ENCODE data around the gene NOTCH3. TPM values are rescaled to one million over a fixed set of nuclear protein-coding genes. Genes with fewer than 3 reads are reported as not detected.
A peak's percentile ranks its signal among the peaks of the same experiment; 100 is the strongest.

The NOTCH3 gene
- total RNA-seq, 1 experiment from 2014 or later, result 52.1 TPM

- Histone ChIP-seq H3K27me3 (ENCODE audit: control insufficient read depth, insufficient read depth, low read length) (no peaks in the 10 kb centered on the region; the same call in 1 of the 2 replicates), H3K4me3 (ENCODE audit: insufficient read depth, low read depth, low read length) (no peak overlapping the region), H3K36me3 (replicated peaks; ENCODE audit: control insufficient read depth, insufficient read depth, low read length) (no peaks in the 10 kb centered on the region)
- DNase-seq, result no peak
These were observed 20.0 kb upstream of the NOTCH3 start for GRCh38 chr19:15220833-15221232.

- peak; percentile 11 for DNase-seq
- Histone ChIP-seq H3K36me3 (replicated peaks; ENCODE audit: control insufficient read depth, insufficient read depth, low read length) (no peaks in the 10 kb centered on the region), H3K27me3 (ENCODE audit: control insufficient read depth, insufficient read depth, low read length) (no peaks in the 10 kb centered on the region), H3K4me3 (ENCODE audit: insufficient read depth, low read depth, low read length) (no peak overlapping the region)
These were observed 17.7 kb upstream of the NOTCH3 start for GRCh38 chr19:15218501-15218900.

- Histone ChIP-seq H3K36me3 (replicated peaks; ENCODE audit: control insufficient read depth, insufficient read depth, low read length) (no peaks in the 10 kb centered on the region), H3K27me3 (ENCODE audit: control insufficient read depth, insufficient read depth, low read length) (no peaks in the 10 kb centered on the region), H3K4me3 (ENCODE audit: insufficient read depth, low read depth, low read length) (no peak overlapping the region)
- no peak for DNase-seq
These were observed 15.6 kb upstream of the NOTCH3 start for GRCh38 chr19:15216363-15216762.

GRCh38 chr19:15213715-15214381 is 13.1 kb upstream of the NOTCH3 start:
- DNase-seq, result peak; percentile 49
- Histone ChIP-seq H3K4me3 (ENCODE audit: insufficient read depth, low read depth, low read length) (no peak overlapping the region), H3K36me3 (replicated peaks; ENCODE audit: control insufficient read depth, insufficient read depth, low read length) (no peaks in the 10 kb centered on the region), H3K27me3 (ENCODE audit: control insufficient read depth, insufficient read depth, low read length) (no peaks in the 10 kb centered on the region)

DNA sequence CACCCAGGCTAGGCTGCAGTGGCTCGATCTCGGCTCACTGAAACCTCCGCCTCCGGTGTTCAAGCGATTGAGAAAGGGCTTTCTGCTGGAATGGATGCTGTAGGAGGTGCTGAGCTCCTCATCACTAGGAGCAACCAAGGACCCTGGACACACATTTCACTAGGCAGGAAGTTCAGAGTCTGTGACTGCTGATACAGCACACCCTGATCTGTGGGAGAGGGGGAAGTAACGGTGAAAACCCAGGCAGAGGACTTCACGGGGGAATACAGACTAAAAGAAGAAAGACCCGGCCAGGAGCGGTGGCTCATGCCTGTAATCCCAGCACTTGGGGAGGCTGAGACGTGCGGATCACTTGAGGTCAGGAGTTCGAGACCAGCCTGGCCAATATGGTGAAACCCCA is 11.9 kb upstream of the NOTCH3 start:
- no peaks in the 10 kb centered on the region for H3K36me3 ChIP-seq (replicated peaks; ENCODE audit: control insufficient read depth, insufficient read depth, low read length)
- H3K27me3 ChIP-seq (ENCODE audit: control insufficient read depth, insufficient read depth, low read length), result no peaks in the 10 kb centered on the region
- DNase-seq, result no peak
- no peak overlapping the region for H3K4me3 ChIP-seq (ENCODE audit: insufficient read depth, low read depth, low read length)

DNA sequence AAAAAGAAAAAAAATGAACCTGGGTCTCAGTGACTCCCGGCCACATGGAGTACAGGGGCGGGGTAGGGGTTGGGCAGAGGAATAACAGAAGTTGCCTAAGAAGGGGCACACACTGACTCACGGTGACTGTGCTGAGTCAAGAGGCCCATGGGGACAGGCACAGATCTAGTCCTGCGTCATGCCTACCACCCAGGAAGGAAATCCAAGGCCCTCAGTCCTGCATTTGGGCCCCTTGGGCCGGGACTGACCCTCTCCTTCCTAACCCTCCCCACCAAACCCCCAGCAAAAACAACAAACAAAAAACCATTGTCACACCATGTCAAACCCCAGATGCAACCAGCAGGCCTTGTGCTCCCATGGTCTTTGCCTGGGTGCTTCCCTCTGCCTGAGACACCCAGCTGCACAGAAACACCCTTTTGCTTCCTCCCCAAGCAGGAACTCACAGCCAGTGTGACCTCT is 9.6 kb upstream of the NOTCH3 start:
- Histone ChIP-seq H3K4me3 (ENCODE audit: insufficient read depth, low read depth, low read length) (no peak overlapping the region), H3K36me3 (replicated peaks; ENCODE audit: control insufficient read depth, insufficient read depth, low read length) (no peaks in the 10 kb centered on the region), H3K27me3 (ENCODE audit: control insufficient read depth, insufficient read depth, low read length) (no peaks in the 10 kb centered on the region)
- DNase-seq, result no peak

- peaks cover 6% of the 10 kb centered on the region for H3K36me3 ChIP-seq (replicated peaks; ENCODE audit: control insufficient read depth, insufficient read depth, low read length)
- peak overlapping the region; percentile 42 for H3K4me3 ChIP-seq (ENCODE audit: insufficient read depth, low read depth, low read length)
- DNase-seq, result no peak
- H3K27me3 ChIP-seq (ENCODE audit: control insufficient read depth, insufficient read depth, low read length), result no peaks in the 10 kb centered on the region
These were observed 704 bp upstream of the NOTCH3 start for GRCh38 chr19:15201374-15202023.

DNA sequence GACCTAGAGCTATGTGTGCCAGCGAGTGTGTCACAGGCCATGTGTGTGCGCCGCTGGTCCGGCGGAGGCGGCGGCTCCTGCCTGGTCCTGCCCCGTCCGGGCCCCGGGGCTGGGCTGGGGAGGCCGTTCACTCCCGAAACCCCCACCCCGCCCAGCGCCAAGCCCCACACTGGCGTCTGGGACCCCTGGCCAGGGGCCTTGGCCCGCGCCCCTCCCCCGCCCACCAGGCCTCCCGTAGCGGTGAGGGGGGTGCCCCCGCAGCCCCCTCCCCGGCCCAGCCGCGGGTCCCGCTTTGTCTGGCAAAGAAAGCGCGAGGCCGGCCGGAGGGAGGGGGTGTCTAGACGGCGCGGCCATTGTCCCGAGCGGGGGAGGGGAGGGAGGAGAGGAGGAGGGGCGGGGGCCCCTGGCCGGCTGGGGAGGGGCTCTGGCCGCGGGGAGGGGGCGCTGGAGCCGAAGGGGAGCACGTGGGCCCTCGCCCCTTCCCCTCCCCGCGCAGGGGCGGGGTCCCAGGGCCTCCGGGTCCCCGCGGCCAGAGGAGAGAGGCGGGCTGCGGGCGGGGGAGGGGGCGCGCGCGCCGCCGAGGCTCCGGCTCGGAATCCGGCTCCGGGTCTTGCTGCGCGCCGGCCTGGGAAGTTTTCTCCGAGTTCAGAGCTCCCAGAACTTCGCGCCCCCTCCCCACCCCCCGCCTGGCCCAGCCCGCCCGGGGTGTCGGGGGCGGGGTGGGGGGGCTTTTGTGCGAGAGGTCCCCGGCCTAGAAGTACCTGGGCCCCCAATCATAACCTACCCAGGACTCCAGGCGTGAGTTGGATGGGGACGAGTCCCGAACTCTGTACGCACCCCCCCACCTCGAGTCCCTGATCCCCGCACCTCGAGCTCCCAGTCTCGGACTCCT is 888 bp downstream of the NOTCH3 start:
- H3K36me3 ChIP-seq (replicated peaks; ENCODE audit: control insufficient read depth, insufficient read depth, low read length), result peaks cover 6% of the 10 kb centered on the region
- DNase-seq, result peak; percentile 99
- no peaks in the 10 kb centered on the region for H3K27me3 ChIP-seq (ENCODE audit: control insufficient read depth, insufficient read depth, low read length)
- H3K4me3 ChIP-seq (ENCODE audit: insufficient read depth, low read depth, low read length), result peak overlapping the region; percentile 88

DNA sequence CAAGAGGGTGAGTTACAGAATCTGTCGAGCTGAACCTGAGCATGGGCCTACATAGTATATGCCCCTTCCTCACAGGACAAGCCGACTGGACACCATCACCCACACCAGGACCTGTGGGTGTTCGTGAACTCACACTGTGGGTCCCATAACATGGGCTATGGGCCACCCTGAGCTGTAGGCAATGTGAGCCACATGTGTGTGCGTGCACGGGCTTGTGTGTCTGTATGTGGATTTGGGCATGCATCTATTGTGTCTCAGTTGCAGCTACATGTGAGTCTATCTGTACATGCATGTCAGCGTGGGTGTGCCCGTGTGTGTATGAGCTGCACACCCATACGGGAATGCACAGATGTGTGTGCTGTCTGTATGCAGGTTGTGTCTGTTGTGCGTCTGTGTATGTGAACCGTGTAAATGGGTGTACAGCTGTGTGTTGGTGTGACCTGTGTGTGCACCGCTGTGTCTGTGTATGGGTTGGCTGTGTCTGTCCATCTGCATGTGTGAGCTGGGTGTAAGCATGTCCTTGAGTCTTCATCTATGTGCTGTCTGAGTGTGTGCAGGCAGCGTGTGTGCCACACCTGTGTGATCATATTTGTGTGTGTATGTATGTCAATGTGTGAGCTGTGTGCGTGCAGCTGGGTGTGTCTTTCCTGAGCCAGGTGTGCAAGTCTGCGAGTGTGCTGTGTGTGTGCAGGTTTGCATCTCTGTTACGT is 1.7 kb downstream of the NOTCH3 start:
- H3K27me3 ChIP-seq (ENCODE audit: control insufficient read depth, insufficient read depth, low read length), result no peaks in the 10 kb centered on the region
- H3K36me3 ChIP-seq (replicated peaks; ENCODE audit: control insufficient read depth, insufficient read depth, low read length), result peaks cover 7% of the 10 kb centered on the region
- DNase-seq, result peak; percentile 16
- peak overlapping the region; percentile 88 for H3K4me3 ChIP-seq (ENCODE audit: insufficient read depth, low read depth, low read length)

- no peak overlapping the region for H3K4me3 ChIP-seq (ENCODE audit: insufficient read depth, low read depth, low read length)
These were observed 2.9 kb downstream of the NOTCH3 start for GRCh38 chr19:15197942-15198341.

DNA sequence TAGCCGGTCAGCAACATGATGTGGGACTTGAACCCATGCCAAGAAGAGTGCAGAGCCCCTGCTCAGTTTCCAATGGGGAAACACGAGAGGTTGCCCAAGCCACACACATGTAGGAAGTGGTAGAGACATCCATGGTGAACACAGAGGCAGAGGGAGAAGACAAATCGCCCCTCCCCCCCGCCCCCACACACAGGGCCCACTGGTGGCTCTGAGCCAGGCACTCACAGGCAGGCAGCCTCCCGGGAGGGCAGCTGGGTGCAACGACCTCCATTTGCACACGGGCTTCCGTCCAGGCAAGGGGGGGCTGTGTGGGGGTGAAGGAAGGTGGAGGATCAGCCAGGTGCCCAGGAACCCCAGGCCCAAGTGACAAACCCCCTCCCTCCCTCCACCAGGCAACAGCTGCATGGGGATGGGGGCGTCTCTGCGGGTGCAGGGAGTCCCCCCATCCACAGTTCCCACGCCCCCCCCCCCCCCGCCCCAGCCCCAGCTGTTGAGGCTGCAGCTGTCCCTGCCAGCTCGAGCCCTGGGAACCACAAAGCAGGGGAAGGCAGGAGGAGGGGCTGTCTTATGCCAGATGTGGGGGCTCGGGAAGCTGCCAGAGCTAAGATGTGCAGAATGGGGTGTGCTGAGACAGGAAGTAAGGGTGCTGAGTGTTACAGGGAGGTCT is 3.4 kb downstream of the NOTCH3 start:
- DNase-seq, result peak; percentile 42
- H3K4me3 ChIP-seq (ENCODE audit: insufficient read depth, low read depth, low read length), result no peak overlapping the region
- H3K27me3 ChIP-seq (ENCODE audit: control insufficient read depth, insufficient read depth, low read length), result no peaks in the 10 kb centered on the region
- H3K36me3 ChIP-seq (replicated peaks; ENCODE audit: control insufficient read depth, insufficient read depth, low read length), result peaks cover 7% of the 10 kb centered on the region

More at GRCh38 chr19:15197942-15198341, 2.9 kb downstream of the NOTCH3 start:
- no peak for DNase-seq
- peaks cover 7% of the 10 kb centered on the region for H3K36me3 ChIP-seq (replicated peaks; ENCODE audit: control insufficient read depth, insufficient read depth, low read length)
- no peaks in the 10 kb centered on the region for H3K27me3 ChIP-seq (ENCODE audit: control insufficient read depth, insufficient read depth, low read length)

DNA sequence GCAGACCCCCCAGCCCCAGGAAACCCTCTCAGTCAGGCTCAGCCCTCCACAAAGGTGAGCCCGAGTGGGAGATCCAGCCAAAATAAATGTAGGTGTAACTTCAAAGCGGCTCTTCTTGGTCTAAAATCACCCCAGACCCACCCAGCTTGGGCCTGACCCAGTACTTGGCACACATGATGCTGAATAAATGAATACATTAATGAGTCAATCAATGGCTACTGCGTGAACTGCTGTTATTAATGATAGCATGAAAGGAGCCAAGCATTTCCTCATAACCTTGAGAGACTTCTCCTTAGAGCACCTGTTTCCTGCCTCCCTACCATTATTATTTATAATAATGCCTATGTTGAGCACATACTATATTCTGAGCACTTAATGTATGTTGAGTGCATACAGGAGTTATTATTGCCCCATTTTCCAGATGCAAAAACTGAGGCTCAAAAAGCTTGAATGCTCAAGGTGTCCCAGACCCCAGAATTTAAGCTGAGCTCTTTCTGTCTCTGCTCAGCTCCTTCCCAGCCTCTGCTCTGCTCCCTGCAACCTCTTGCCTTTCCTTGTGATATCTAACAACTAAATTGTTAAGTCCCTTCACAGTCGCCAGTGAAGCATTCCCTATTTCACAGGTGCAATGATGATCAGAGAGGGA is 4.3 kb downstream of the NOTCH3 start:
- Histone ChIP-seq H3K27me3 (ENCODE audit: control insufficient read depth, insufficient read depth, low read length) (no peaks in the 10 kb centered on the region), H3K36me3 (replicated peaks; ENCODE audit: control insufficient read depth, insufficient read depth, low read length) (peaks cover 8% of the 10 kb centered on the region), H3K4me3 (ENCODE audit: insufficient read depth, low read depth, low read length) (no peak overlapping the region)
- peak; percentile 21 for DNase-seq

All from H7 (cell line).